ENCODE measurements around the gene EPS15. TPM values are rescaled to one million over a fixed set of nuclear protein-coding genes. Genes with fewer than 3 reads are reported as not detected.
"Not testable (repeated sequence)": the region's sequence is repeated elsewhere in the genome, so short reads cannot be mapped to it uniquely, and the experiment has no call there.

EPS15 gene
- total and polyA plus RNA-seq, 8 donors, result 9.9 to 42.0 (median 25.3) TPM

DNA sequence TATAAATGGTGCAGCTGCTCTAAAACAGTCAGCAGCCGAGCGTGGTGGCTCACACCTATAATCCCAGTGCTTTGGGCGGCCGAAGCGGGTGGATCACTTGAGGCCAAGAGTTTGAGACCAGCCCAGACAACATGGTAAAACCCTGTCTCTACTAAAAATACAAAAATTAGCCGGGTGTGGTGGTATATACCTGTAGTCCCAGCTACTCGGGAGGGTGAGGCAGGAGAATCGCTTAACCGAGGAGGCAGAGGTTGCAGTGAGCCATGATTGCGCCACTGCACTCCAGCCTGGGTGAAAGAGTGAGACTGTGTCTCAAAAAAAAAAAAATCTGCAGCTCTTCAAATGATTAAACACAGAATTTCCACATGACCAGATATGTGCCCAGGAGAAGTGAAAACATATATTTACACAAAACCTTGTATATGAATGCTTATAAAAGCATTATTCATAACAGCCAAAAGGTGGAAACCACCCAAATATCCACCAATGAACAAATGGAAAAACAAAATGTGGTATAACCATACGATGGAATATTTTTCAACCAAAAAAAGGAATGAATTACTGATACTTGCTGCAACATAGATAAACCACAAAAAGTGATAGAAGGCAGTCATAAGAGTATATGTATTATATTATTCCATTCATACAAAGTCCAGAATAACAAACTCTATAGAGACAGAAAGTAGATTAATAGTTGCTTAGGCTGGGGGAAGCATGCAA lies 14.1 kb downstream of the EPS15 start:
- FAIRE-seq (peak; percentile 29), ATAC-seq (peak in 2 of 4 donors; percentile 28 to 43), DNase-seq (no peak)
- no peaks in the 10 kb centered on the region for H3K36me3 ChIP-seq
- 92 to 97% methylated on average over 11 of the region's 11 CpGs for WGBS, 2 donors
- no peak overlapping the region for H3K4me3 ChIP-seq
- H3K27me3 ChIP-seq, result no peaks in the 10 kb centered on the region
- H3K27ac ChIP-seq, result no peak overlapping the region
- H3K9me3 ChIP-seq, result no peaks in the 10 kb centered on the region
- TF ChIP-seq, protein P1, sequence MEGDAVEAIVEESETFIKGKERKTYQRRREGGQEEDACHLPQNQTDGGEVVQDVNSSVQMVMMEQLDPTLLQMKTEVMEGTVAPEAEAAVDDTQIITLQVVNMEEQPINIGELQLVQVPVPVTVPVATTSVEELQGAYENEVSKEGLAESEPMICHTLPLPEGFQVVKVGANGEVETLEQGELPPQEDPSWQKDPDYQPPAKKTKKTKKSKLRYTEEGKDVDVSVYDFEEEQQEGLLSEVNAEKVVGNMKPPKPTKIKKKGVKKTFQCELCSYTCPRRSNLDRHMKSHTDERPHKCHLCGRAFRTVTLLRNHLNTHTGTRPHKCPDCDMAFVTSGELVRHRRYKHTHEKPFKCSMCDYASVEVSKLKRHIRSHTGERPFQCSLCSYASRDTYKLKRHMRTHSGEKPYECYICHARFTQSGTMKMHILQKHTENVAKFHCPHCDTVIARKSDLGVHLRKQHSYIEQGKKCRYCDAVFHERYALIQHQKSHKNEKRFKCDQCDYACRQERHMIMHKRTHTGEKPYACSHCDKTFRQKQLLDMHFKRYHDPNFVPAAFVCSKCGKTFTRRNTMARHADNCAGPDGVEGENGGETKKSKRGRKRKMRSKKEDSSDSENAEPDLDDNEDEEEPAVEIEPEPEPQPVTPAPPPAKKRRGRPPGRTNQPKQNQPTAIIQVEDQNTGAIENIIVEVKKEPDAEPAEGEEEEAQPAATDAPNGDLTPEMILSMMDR (IDR thresholded peaks at IDR 0.05), result no peak
- peaks cover 7 to 18% (median 12%) of the 10 kb centered on the region in 3 donors for H3K4me1 ChIP-seq
- intact Hi-C loops (cut with DNase I), result loop anchor here in 1 of 3 donors (10.0 kb wide), 1 partner anchor 90 kb away; no protein-coding TSS in a partner anchor

DNA sequence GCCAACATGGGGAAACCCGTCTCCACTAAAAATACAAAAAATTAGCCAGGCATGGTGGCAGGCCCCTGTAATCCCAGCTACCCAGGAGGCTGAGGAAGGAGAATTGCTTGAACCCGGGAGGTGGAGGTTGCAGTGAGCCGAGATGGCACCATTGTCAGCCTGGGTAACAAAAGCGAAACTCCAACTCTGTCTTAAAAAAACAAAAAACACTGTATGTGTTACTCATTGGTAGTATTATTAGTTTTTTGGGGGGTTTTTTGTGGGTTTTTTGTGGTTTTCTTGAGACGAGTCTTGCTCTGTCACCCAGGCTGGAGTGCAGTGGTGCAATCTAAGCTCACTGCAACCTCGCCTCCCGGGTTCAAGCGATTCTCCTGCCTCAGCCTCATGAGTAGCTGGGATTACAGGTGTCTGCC lies 17.8 kb downstream of the EPS15 start:
- intact Hi-C loops (cut with DNase I), result loop anchor here in 1 of 3 donors (10.0 kb wide), 1 partner anchor 86 kb away; no protein-coding TSS in a partner anchor
- H3K27ac ChIP-seq, H3K36me3 ChIP-seq, DNase-seq, H3K27me3 ChIP-seq, H3K9me3 ChIP-seq, H3K4me1 ChIP-seq, FAIRE-seq, H3K4me3 ChIP-seq, ATAC-seq: not testable (repeated sequence)
- 95% methylated on average over 8 of the region's 8 CpGs for WGBS, 2 donors

DNA sequence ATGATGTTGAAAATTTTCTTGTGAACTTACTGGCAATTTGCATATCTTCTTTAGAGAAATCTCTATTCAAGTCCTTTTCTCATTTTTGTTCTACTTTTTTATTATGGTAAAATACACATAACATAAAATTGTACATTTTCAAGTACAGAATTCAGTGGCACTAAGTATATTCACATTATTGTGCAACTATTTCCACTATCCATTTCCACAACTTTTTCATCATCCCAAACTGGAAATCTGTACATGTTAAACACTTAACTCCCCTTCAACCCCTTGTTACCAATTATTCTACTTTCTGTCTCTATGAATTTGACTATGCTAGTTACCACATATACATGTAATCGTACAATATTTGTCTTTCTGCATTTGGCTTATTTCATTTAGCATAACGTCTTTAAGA lies 19.4 kb downstream of the EPS15 start:
- intact Hi-C loops (cut with DNase I), result loop anchor here in 1 of 3 donors (10.0 kb wide), 1 partner anchor 85 kb away; no protein-coding TSS in a partner anchor
- DNase-seq (no peak), ATAC-seq (no peak), FAIRE-seq (no peak)
- H3K27me3 ChIP-seq, result no peaks in the 10 kb centered on the region
- H3K9me3 ChIP-seq, result no peaks in the 10 kb centered on the region
- WGBS, 2 donors, result 96 to 97% methylated on average over 2 of the region's 2 CpGs
- TF ChIP-seq, protein P1 (IDR thresholded peaks at IDR 0.05), result no peak
- no peak overlapping the region for H3K4me3 ChIP-seq
- peaks cover 0 to 13% (median 7%) of the 10 kb centered on the region in 3 donors for H3K4me1 ChIP-seq
- no peak overlapping the region for H3K27ac ChIP-seq
- H3K36me3 ChIP-seq, result no peaks in the 10 kb centered on the region

DNA sequence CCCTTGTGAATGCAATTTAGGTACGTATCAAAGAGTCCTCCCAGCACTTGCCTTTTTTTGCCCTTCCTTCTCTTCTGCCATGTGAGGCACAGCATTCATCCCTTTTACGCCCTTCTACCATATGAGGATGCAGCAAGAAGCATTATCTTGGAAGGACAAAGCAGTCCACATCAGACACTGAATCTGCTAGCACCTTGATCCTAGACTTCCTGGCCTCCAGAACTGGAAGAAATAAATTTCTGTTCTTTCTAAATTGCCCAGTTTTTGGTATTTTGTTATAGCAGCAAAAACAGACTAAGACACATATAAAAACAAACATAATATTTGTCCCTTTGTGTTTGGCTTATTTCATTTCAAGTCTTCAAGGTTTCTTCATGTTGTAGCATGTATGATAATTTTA lies 20.1 kb downstream of the EPS15 start:
- ATAC-seq, result no peak
- H3K27ac ChIP-seq, result no peak overlapping the region
- no peak for DNase-seq
- no peak overlapping the region for H3K4me3 ChIP-seq
- TF ChIP-seq, protein P1 (IDR thresholded peaks at IDR 0.05), result no peak
- H3K4me1 ChIP-seq, result peaks cover 0 to 16% (median 7%) of the 10 kb centered on the region in 3 donors
- no peaks in the 10 kb centered on the region for H3K27me3 ChIP-seq
- 94 to 98% methylated on average over 2 of the region's 2 CpGs for WGBS, 2 donors
- H3K9me3 ChIP-seq, result no peaks in the 10 kb centered on the region
- no peak for FAIRE-seq
- H3K36me3 ChIP-seq, result no peaks in the 10 kb centered on the region
- intact Hi-C loops (cut with DNase I), result no loop called here

DNA sequence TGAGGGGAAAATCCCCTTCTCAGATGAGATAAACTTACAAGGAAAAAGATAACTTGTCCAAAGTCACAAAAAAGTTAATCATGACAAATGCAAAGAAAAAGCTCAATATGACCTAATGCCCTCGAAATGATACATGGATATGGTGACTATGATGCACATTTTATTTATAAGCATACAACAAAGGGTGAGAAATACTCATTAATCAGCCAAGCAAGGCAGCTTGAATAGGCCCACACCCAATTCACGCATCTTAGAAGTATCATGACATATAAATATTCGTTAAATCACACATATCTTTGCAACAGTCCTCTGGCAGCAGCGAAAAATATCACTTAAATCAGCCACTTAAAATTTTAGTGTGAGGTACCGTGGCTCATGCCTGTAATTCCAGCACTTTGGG lies 21.7 kb downstream of the EPS15 start:
- FAIRE-seq, result no peak
- Histone ChIP-seq H3K4me1 (peaks cover 0 to 16% (median 7%) of the 10 kb centered on the region in 3 donors), H3K27ac (no peak overlapping the region), H3K4me3 (no peak overlapping the region), H3K27me3 (no peaks in the 10 kb centered on the region), H3K36me3 (no peaks in the 10 kb centered on the region), H3K9me3 (no peaks in the 10 kb centered on the region)
- WGBS, 2 donors, result 95 to 97% methylated on average over 5 of the region's 5 CpGs
- DNase-seq, result no peak
- intact Hi-C loops (cut with DNase I), result no loop called here
- ATAC-seq, result no peak
- TF ChIP-seq, protein P1 (IDR thresholded peaks at IDR 0.05), result no peak

All from pancreas (tissue), 10 donors.